Stimulated activated CD4-positive, alpha-beta T cell treated with anti-CD3 and anti-CD28 coated beads, Interleukin-4, amount 100 ng/mL, for 48 hours (primary cell): Measurements from ENCODE around the gene ATP13A4.

Experiments used
- DNase-seq, 2 donors: peaks; one replicate each; pipeline ENCODE4 v3.0.0-alpha.2; 2020; ENCODE audit warnings: low read depth in 2 of 2

ATP13A4 gene, protein sequence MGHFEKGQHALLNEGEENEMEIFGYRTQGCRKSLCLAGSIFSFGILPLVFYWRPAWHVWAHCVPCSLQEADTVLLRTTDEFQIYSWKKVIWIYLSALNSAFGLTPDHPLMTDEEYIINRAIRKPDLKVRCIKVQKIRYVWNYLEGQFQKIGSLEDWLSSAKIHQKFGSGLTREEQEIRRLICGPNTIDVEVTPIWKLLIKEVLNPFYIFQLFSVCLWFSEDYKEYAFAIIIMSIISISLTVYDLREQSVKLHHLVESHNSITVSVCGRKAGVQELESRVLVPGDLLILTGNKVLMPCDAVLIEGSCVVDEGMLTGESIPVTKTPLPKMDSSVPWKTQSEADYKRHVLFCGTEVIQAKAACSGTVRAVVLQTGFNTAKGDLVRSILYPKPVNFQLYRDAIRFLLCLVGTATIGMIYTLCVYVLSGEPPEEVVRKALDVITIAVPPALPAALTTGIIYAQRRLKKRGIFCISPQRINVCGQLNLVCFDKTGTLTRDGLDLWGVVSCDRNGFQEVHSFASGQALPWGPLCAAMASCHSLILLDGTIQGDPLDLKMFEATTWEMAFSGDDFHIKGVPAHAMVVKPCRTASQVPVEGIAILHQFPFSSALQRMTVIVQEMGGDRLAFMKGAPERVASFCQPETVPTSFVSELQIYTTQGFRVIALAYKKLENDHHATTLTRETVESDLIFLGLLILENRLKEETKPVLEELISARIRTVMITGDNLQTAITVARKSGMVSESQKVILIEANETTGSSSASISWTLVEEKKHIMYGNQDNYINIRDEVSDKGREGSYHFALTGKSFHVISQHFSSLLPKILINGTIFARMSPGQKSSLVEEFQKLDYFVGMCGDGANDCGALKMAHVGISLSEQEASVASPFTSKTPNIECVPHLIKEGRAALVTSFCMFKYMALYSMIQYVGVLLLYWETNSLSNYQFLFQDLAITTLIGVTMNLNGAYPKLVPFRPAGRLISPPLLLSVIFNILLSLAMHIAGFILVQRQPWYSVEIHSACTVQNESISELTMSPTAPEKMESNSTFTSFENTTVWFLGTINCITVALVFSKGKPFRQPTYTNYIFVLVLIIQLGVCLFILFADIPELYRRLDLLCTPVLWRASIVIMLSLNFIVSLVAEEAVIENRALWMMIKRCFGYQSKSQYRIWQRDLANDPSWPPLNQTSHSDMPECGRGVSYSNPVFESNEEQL

DNA sequence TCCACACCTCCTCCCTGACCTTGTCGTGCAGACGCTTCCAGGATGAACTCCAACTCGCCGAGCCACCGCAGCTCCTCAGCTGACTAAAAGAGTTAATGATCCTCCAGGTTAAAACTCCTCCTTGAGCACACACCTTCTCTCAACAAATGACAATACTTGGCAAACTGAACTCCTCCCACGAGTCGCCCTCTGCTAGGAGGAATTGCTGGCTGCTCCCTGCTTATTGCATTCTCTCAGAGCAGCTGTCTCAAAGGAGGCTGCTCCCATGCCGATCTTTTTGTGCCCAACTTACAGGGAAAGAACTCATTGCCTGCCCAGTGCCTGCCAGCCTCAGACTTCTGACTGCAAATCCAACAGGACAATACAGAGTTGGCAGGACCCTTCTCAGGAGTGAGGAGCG, at the start of gene ATP13A4:
ATP13A4 (minus strand) TSS at position 85 of the 400 bp plus-strand sequence. CDS start 96 bp downstream, outside the sequence.
- no peak for DNase-seq

- DNase-seq, result no peak
Measured at GRCh38 chr3:193599393-193599792, 44.7 kb upstream of the ATP13A4 start.

- no peak for DNase-seq
Measured at GRCh38 chr3:193598202-193598601, 43.5 kb upstream of the ATP13A4 start.

DNA sequence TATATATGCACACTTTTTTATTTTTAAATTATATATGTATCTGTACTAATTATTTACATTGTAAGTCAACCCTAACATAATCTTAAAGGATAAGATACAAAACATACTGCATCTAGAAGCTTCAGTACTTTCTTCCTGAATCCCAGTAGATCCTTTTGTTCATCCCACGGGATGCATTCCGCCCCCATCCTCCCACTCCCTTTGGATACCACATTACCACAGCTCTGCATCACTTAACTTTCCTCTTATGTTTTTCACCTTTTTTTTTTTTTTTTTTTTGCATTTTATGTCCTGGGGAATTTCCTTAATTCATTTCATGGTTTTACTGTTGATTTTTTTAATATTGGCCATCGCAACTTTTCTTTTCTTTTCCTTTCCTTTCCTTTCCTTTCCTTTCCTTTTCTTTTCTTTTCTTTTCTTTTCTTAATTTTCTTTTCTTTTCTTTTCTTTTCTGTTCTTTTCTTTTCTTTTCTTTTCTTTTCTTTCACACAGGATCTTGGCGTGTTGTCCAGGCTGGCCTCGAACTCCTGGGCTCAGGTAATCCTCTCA, 41.3 kb upstream of the ATP13A4 start:
- DNase-seq, result no peak

DNA sequence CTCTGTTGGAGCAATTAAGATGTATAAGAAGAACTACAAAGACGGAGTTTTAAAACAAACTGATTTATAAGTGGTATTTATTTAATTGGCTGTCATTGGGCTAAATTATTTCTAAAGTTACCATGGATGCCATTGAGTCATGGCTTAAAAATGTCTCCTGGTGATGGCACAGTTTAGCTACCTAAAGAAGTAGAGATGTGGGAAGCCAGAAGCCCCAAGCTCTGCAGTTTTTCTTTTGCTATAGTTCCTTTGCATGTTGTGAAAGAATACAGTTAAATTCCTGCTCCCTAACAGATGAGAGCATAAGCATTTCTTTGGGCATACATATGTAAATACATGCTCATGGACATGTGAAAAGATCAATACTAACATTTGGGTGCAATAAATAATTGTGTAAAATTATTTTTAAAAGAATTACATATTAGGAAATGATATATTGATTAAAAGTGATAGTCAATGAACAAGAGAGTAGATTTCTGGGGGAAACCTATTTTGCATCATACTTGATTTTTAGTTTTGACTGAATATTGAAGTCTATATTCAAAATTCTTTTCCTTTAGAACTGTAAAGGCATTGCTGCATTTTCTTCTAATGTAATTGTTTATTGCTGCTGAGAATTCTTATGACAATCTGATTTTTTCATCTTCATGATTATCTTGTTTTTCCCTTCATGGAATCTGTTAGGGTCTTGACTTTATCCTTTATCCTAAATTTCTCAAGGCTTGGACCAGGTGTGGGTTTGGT, 40.4 kb upstream of the ATP13A4 start:
- DNase-seq, result no peak

DNA sequence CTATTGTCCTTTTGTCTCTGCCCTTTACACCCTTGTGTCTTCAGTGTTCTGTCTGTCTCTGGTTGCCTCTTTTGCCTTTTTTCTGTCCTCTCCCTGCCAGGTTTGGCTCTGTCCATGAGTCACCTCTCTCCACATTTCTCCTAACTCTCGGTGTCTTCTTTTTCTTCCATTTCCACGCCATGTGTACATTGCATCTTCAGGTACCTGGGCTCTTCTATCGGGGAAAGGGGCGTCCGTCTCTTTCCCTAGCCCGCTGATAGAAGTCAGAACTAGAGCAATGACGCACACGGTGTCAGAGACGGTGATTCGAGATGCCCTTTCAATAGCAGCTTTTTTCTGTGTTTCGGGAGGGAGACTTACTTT, 39.0 kb upstream of the ATP13A4 start:
- DNase-seq, result peak; percentile 19 to 46

GRCh38 chr3:193592841-193593667, 38.4 kb upstream of the ATP13A4 start, which contains the start of gene OPA1:
Gene OPA1 (plus strand): TSS chr3:193593208. CDS start chr3:193593378, 170 bp downstream.
- peak; percentile 83 to 93 for DNase-seq

GRCh38 chr3:193590088-193590856, 35.6 kb upstream of the ATP13A4 start:
- no peak for DNase-seq

DNA sequence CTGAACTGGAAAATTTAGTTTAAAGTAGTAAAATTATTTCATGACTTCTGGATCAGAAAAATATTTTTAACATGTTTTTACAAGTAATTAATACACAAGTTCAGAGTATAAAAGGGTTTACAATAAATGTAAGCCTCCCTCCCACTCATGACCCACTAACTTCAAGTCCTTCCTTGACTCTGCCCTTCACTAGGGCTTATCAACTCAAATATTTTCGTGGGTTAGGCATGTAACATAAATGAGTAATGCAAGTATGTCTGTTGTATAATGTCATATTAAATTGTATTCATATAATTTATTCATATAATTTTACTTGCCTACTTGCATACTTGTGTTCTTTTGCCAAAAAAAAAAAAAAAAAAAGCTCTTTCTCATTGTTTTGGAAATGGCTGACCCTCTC, 34.9 kb upstream of the ATP13A4 start:
- DNase-seq, result no peak

DNA sequence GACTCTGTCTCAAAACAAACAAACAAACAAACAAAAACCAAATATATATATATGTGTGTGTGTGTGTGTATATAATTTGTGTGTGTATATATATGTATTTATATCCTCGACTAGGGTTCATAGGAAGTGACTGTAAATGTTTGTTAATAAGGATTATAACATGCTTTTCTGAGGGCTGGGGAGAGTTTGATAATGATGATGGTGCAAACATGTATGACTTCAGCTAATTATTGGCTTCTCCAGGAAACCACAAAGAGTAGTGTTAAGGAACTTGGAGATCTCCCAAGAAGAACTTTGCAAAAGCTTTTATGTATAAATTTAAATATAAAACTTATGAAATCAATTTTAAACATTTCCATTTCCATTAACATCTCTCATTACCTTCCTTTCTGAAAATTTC, 34.4 kb upstream of the ATP13A4 start:
- DNase-seq, result no peak

GRCh38 chr3:193586526-193586925, 31.8 kb upstream of the ATP13A4 start:
- DNase-seq, result no peak

GRCh38 chr3:193585530-193585929, 30.8 kb upstream of the ATP13A4 start:
- no peak for DNase-seq

DNA sequence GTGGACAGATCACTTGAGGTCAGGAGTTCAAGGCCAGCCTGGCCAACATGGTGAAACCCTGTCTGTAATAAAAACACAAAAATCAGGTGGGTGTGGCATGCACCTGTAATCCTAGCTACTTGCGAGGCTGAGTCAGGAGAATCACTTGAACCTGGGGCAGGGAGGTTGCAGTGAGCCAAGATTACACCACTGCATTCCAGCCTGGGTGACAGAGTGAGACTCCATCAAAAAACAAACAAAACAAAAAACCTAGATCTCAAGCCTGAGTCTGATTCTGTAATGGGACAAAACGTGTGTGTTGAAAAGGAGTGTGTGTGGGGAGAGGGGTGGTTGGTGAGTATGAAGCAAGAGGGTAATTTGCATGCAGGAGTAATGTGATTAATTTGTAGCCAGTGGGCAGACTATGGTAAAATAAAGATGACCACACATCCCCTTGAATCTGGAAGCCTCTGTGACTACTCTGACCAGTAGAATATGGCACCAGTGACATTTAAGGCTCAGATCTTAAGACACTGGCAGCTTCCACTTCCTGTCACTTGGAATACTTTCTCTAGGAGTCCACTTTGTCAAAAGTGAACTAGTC, 19.9 kb upstream of the ATP13A4 start:
- no peak for DNase-seq

GRCh38 chr3:193573403-193574191, 18.9 kb upstream of the ATP13A4 start:
- no peak for DNase-seq

DNA sequence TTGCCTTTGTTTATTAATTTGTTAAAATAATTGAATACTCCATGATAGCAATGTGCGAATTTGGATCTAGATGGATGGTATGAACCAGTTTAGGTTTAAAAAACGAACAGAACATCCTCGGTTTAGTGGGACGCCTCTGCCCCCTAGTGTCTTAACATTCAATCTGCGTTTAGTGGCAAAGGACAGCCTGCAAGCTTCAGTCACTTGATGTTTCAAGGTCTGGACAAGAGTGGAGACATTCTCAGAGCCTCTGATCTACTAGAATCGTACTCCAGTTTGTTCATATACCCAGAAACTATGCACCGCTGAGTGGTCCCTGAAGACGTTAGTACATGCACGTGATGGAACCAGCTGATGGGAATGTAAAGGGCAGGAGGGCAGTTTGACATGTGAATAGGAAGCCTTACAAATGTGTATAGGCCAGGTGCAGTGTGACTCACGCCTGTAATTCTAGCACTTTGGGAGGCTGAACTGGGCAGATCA, 17.8 kb upstream of the ATP13A4 start:
- peak; percentile 30 to 38 for DNase-seq

DNA sequence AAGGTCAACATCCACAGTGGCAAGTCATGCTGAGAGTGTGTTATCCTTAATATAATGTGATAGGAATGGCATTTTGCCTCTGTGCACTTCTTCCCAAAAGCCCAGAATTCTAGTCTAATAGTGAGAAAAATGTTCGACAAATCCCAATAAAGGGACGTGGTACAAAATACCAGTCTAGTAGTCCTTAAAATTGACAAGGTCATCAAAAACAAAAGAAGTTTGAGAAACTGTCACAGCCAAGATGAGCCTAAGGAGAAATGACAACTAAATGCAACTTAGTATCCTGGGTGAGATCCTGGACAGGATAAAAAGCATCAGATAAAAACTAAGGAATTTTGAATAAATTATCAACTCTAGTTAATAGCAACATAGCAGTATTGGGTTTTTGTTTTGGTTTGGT, 14.4 kb upstream of the ATP13A4 start:
- no peak for DNase-seq

GRCh38 chr3:193564012-193564411, 9.3 kb upstream of the ATP13A4 start:
- no peak for DNase-seq

DNA sequence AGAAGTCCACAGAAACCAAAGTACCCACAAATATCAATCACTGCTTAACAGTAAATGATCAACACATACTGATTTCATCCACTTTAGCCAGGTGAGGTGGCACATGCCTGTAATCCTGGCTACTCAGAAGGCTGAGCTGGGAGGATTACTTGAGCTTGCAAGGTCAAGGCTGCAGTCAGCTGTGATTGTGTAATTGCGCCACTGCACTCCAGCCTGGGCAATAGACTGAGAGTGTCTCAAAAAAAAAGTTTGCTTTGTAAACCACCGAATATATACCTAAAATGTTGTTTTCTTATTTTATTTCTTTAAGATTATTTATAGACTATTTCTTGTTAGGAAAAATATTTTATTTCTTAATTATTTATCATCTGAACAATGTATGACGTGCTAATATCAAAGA, 8.7 kb upstream of the ATP13A4 start:
- no peak for DNase-seq
